Measurements from ENCODE around the gene CARD19.

The CARD19 gene

DNA sequence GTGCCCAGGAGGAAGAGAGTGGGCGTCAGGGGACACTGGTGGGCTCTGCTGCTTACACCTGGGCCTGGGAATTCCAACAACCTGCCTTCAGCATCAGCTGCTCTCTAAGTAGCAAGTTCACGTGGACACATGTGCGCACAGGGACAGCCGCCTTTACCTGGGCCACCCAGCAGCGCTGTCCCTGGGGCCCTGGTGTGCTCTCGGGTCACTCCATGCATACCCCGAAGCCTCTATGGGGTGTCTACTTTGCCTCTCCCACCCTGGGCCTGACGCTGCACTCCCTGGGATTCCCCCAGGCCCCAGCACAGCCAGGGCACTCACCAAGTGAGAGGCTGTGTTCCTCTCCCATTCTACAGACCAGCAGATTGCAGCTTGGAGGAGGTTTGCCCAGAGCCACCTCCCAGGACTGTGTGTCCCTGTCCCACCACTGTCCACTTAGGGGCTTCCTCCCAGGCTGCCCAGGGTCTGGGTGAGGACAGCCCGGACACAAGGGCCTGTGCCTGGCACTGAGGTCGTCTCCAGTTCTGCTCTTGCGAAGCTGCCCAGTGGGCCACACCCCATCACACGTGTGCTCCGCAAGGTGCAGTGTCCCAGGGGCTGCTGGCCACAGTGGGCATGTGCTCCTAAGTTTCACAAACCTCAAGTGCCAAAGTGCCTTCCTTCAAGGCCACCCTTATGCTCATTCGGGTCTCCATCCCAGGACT is 32.1 kb downstream of the CARD19 start:
- no peak overlapping the region for H3K4me3 ChIP-seq (ENCODE audit: low read length)
- DNase-seq (ENCODE audit: low read depth, low spot score), result no peak

GRCh38 chr9:93128715-93129224 is 32.8 kb downstream of the CARD19 start:
- DNase-seq (ENCODE audit: low read depth, low spot score), result no peak
- no peak overlapping the region for H3K4me3 ChIP-seq (ENCODE audit: low read length)

- DNase-seq (ENCODE audit: low read depth, low spot score), result no peak
- H3K4me3 ChIP-seq (ENCODE audit: low read length), result no peak overlapping the region
Observed at GRCh38 chr9:93129286-93129685, 33.3 kb downstream of the CARD19 start.

DNA sequence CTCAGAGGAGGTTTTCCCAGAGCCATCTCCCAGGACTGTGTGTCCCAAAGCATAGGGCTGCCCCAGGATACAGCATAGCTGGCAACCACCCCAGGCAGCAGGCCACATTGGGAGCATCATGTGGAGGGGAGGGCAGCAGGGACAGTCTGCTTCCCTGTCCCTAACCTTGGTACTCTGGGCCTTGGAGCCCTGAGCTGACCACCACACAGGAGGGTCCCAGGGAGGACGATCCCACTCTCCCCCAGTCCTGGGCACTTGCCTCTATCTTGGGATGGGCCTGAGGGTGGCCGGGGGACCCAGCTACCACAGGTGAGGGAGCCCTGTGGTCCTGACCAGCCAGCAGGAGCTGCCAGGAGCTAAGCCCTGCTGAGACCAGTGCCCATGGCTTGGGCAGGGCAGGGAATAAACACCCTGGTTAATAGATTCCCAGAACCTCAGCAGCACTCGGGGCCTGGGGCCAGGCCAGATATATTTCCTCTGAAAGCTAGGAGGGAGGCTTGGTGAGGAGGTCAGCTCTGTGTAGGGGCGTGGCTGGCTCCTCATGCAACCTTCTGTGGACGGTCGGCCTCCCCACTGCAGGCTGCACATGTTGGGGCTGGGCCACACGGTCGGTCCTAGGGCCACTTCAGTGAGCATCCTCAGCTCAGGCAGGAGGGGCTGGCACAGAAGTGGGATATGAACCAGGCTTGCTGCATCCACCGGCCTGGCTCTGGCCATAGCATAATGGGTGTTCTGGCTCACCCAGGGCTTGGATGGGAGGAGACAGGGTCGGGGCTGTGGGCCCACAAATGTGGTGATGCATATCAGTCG is 33.9 kb downstream of the CARD19 start:
- H3K4me3 ChIP-seq (ENCODE audit: low read length), result no peak overlapping the region
- no peak for DNase-seq (ENCODE audit: low read depth, low spot score)

GRCh38 chr9:93130861-93131481 is 35.0 kb downstream of the CARD19 start:
- no peak overlapping the region for H3K4me3 ChIP-seq (ENCODE audit: low read length)

DNA sequence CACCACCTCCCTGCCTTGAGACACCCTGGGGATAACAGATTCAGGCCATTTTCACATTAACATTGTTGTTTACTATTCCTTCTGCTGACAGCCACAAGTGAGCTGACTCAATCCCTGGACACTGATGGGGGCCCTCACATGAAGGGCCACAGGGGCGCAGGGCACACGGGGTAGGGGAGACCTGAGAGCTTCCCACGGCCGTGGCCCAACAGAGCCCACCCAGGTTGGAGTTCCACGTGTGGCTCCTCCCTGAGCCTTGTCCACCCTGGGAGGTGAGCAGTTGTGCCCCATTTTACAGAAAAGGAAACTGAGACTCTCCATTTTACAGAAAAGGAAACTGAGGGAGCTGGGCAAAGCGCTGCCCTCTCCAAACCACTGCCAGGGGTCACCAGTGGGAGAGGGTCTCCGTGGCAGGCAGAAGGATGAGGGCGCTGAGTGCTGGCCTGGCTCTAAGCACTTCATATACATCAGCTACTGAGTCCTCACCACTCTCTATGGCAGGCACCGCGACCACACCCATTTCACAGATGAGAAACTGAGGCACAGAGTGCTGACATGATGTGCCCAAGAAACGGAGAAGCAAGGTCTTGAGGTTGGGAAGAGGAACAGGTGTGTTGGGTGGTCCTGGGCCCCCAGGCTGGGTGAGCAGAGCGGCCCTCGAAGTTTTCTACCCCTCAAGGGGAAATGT is 35.7 kb downstream of the CARD19 start:
- no peak for DNase-seq (ENCODE audit: low read depth, low spot score)
- no peak overlapping the region for H3K4me3 ChIP-seq (ENCODE audit: low read length)

More at GRCh38 chr9:93130861-93131481, 35.0 kb downstream of the CARD19 start:
- DNase-seq (ENCODE audit: low read depth, low spot score), result no peak

- no peak for DNase-seq (ENCODE audit: low read depth, low spot score)
- H3K4me3 ChIP-seq (ENCODE audit: low read length), result no peak overlapping the region
Observed at GRCh38 chr9:93132287-93132927, 36.4 kb downstream of the CARD19 start.

GRCh38 chr9:93132946-93133680 is 37.1 kb downstream of the CARD19 start:
- no peak for DNase-seq (ENCODE audit: low read depth, low spot score)
- H3K4me3 ChIP-seq (ENCODE audit: low read length), result peak overlapping the region; percentile 67

- H3K4me3 ChIP-seq (ENCODE audit: low read length), result peak overlapping the region; percentile 67
- no peak for DNase-seq (ENCODE audit: low read depth, low spot score)
Observed at GRCh38 chr9:93133681-93134014, 37.6 kb downstream of the CARD19 start.

- DNase-seq (ENCODE audit: low read depth, low spot score), result peak; percentile 36
- peak within 1 kb of the TSS; percentile 67 for H3K4me3 ChIP-seq (ENCODE audit: low read length)
Observed at GRCh38 chr9:93134015-93134739, 38.2 kb downstream of the CARD19 start, which contains the start of gene NINJ1. NINJ1 (minus strand) TSS chr9:93134251; CDS start chr9:93134217, 34 bp downstream.

DNA sequence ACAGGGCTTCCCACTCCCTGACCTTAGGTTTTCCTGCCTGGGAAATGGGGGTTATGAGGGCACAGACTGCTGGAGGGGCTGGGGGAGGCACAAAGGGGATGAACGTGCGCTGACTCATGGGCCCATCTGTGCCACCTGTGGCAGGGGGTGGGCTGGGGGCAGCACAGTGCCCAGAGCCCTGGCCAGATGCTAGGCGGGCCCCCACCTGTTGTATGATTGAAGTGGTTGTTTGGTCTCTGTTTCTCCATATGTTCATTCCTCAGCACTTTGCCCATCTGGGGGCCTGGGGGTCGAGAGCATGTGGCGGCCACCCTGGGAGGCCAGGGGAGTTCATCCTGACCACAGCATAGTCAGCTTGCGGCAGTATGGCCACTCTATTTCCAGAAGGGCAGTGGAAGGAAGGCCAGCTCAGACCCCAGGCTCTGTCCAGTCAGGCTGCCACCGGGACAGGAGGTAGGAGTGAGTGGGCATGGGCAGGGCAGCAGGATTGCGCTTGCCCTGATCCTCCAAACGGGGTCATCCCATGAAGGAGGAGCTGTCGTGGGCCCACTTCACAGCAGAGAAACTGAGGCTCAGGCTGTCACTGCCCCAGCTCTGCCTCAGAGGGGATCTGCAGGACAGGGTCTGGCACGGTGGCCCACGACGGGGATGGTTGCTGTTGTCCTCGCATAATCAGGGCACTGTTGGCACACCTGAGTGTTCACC is 38.9 kb downstream of the CARD19 start:
- no peak for DNase-seq (ENCODE audit: low read depth, low spot score)
- peak overlapping the region; percentile 67 for H3K4me3 ChIP-seq (ENCODE audit: low read length)

GRCh38 chr9:93136011-93136440 is 40.0 kb downstream of the CARD19 start:
- no peak overlapping the region for H3K4me3 ChIP-seq (ENCODE audit: low read length)
- DNase-seq (ENCODE audit: low read depth, low spot score), result no peak

DNA sequence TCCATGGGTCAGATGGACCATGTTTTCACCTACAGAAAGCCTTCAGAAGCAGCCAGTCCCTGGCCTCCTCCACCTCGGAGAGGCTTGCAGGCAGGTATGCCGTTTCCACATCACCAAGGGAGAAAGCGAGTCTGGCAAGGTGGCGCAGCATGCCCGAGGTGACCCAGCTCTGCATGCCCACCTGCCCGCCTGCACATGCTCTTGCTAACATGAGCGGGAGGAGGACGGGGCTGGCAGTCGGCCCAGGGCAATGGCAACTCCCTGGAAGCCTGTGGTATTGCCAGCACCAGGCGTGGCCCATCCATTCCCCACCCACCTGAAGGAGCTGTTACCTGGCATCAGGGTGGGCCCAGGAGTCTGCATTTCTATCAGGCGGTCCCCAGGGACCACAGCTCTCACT is 41.3 kb downstream of the CARD19 start:
- no peak overlapping the region for H3K4me3 ChIP-seq (ENCODE audit: low read length)
- DNase-seq (ENCODE audit: low read depth, low spot score), result no peak

GRCh38 chr9:93138171-93138764 is 42.3 kb downstream of the CARD19 start:
- no peak for DNase-seq (ENCODE audit: low read depth, low spot score)
- no peak overlapping the region for H3K4me3 ChIP-seq (ENCODE audit: low read length)

DNA sequence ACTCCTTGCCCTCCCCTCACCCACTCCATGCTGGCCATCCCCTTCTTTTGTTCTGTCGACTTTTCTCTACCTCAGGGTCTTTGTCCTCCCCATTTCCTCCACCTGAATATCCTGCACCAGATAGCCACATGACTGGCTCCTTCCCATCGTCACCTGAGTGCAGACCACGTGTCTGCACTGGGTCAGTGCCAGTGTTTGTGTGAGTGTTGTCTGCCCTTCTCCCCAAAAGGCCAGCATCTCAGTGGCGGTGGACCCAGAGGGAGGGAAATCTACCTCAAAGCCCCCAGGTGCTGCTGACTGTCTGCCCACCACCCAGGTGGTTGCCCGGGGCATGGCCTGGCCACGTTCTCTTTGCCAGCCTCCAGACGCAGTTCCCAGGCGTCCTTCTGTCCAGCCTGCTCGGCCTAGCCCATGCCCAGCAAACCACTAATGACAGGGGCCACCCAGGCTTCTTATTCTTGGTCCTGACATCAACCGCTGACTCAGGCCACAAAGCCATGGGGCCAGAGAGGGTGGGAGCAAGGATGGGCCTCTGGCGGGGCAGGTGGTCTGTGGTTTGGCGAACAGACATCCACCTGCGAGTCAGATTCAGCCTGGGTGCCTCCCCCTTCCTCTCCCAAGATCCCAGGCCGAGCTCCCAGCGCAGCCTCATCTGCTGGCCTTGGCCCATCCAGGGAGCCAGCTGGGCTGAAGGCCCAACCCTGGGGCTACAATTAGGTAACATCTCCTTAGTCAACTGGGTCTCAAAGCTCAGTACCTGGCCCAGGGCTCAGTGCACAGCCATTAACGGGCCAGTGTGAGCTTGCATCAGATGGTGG is 43.6 kb downstream of the CARD19 start:
- no peak overlapping the region for H3K4me3 ChIP-seq (ENCODE audit: low read length)
- DNase-seq (ENCODE audit: low read depth, low spot score), result no peak
